Neural cell (in vitro differentiated cells): ENCODE data around the gene CMYA5. TPM values are rescaled to one million over a fixed set of nuclear protein-coding genes. Genes with fewer than 3 reads are reported as not detected.
"Not testable (repeated sequence)": the region's sequence is repeated elsewhere in the genome, so short reads cannot be mapped to it uniquely, and the experiment has no call there.

Experiments used
- H2AFZ ChIP-seq: fragments of 200-600, 300-800 bp; sonication (generic), shearing (Covaris generic); 2 replicates; pipeline ENCODE4 v1.6.0; 2014; ENCODE audit warnings: low read depth, mild to moderate bottlenecking, antibody characterized with exemption, low read length, moderate library complexity
- H3F3A ChIP-seq: fragments of 200-600 bp; shearing (Covaris generic); 2 replicates; pipeline ENCODE4 v1.6.1; 2016; ENCODE audit warnings: mild to moderate bottlenecking, moderate library complexity, mixed read lengths, antibody characterized with exemption, low read length; ENCODE audit not compliant: insufficient read depth, poor library complexity, severe bottlenecking
- H3K27ac ChIP-seq: fragments of 200-600, 300-800 bp; sonication (generic), shearing (Covaris generic); 2 replicates; pipeline ENCODE4 v1.5.1; 2014; ENCODE audit warnings: mild to moderate bottlenecking, low read length, moderate library complexity
- H3K27me3 ChIP-seq: fragments of 300-800, 200-600 bp; sonication (generic), shearing (Covaris generic); 2 replicates; pipeline ENCODE4 v1.6.0; 2014; ENCODE audit warnings: mild to moderate bottlenecking, low read depth, low read length, moderate library complexity; ENCODE audit not compliant: insufficient read depth
- H3K36me3 ChIP-seq: fragments of 300-800, 200-600 bp; sonication (generic), shearing (Covaris generic); 2 replicates; pipeline ENCODE4 v1.5.1; 2014; ENCODE audit warnings: mild to moderate bottlenecking, antibody characterized with exemption, low read length, moderate library complexity; ENCODE audit not compliant: insufficient read depth
- H3K4me2 ChIP-seq: fragments of 300-800, 200-600 bp; sonication (generic), shearing (Covaris generic); 2 replicates; pipeline ENCODE4 v1.6.0; 2014; ENCODE audit warnings: mild to moderate bottlenecking, low read length
- H3K4me3 ChIP-seq: fragments of 300-800, 200-600 bp; sonication (generic), shearing (Covaris generic); 2 replicates; pipeline ENCODE4 v1.5.1; 2014; ENCODE audit warnings: mild to moderate bottlenecking, low read length, moderate library complexity
- H3K79me2 ChIP-seq: fragments of 200-600 bp; shearing (Covaris generic); replicated peaks from 2 replicates; pipeline ENCODE4 v1.6.0; 2014; ENCODE audit warnings: mild to moderate bottlenecking, low read length, moderate library complexity; ENCODE audit not compliant: insufficient read depth
- H3K9ac ChIP-seq: fragments of 300-800, 200-600 bp; sonication (generic), shearing (Covaris generic); 2 replicates; pipeline ENCODE4 v1.6.1; 2016; ENCODE audit warnings: mild to moderate bottlenecking, low read length, mixed read lengths
- H3K9me2 ChIP-seq: fragments of 200-600 bp; shearing (Covaris generic); 2 replicates; pipeline ENCODE4 v1.6.1; 2016; ENCODE audit warnings: mild to moderate bottlenecking, low read length, mixed read lengths; ENCODE audit not compliant: insufficient read depth
- H3K9me3 ChIP-seq: fragments of 200-600, 300-800 bp; sonication (generic), shearing (Covaris generic); 2 replicates; pipeline ENCODE4 v1.6.1; 2016; ENCODE audit warnings: mild to moderate bottlenecking, mixed run types, low read length, moderate library complexity, mixed read lengths
- H4K20me1 ChIP-seq: fragments of 200-600 bp; shearing (Covaris generic); 2 replicates; pipeline ENCODE4 v1.6.1; 2016; ENCODE audit warnings: mild to moderate bottlenecking, mixed run types; ENCODE audit not compliant: insufficient read depth
- EP300 ChIP-seq: fragments of 450-650 bp; conservative IDR thresholded peaks from 2 replicates; pipeline ENCODE4 v1.6.1; 2014; ENCODE audit warnings: antibody characterized with exemption, mild to moderate bottlenecking, moderate library complexity; ENCODE audit not compliant: poor library complexity, severe bottlenecking
- EZH2 ChIP-seq: fragments of 200-600, 300-800 bp; shearing (Covaris generic), sonication (generic); IDR thresholded peaks from 2 replicates; pipeline ENCODE4 v1.6.1; 2014; ENCODE audit warnings: antibody characterized with exemption, low read length, borderline replicate concordance, mild to moderate bottlenecking; ENCODE audit not compliant: insufficient read depth, poor library complexity, severe bottlenecking
- MXI1 ChIP-seq: fragments of 450-650 bp; conservative IDR thresholded peaks from 2 replicates; pipeline ENCODE4 v1.6.1; 2014; ENCODE audit warnings: antibody characterized with exemption, mild to moderate bottlenecking; ENCODE audit not compliant: poor library complexity, severe bottlenecking
- POLR2AphosphoS5 ChIP-seq: IDR thresholded peaks from 2 replicates; pipeline ENCODE4 v1.6.1; 2012
- RAD21 ChIP-seq: fragments of 450-650 bp; conservative IDR thresholded peaks from 2 replicates; pipeline ENCODE4 v1.6.1; 2014; ENCODE audit warnings: antibody characterized with exemption, mild to moderate bottlenecking, moderate library complexity
- SMC3 ChIP-seq: fragments of 450-650 bp; conservative IDR thresholded peaks from 2 replicates; pipeline ENCODE4 v1.6.1; 2014; ENCODE audit warnings: antibody characterized with exemption, mild to moderate bottlenecking, moderate library complexity; ENCODE audit not compliant: poor library complexity
- TAF1 ChIP-seq: IDR thresholded peaks from 2 replicates; pipeline ENCODE4 v1.6.1; 2012; ENCODE audit warnings: low read depth
- polyA plus RNA-seq: library from polyadenylated mRNA; depleted of rRNA; stranded (reverse); fragments of >200 nt; gene quantifications from 2 replicates; pipeline ENCODE4 v1.2.3, GENCODE V29; 2014
- TF ChIP-seq, protein P1 (sequence below): fragments of 450-650 bp; IDR thresholded peaks from 2 replicates; pipeline ENCODE4 v1.5.1; 2014; ENCODE audit warnings: antibody characterized with exemption, mild to moderate bottlenecking, moderate library complexity; ENCODE audit not compliant: poor library complexity, severe bottlenecking
- TF ChIP-seq, protein P2 (sequence below): IDR thresholded peaks from 2 replicates; pipeline ENCODE4 v1.6.1; 2012; ENCODE audit warnings: borderline replicate concordance

Gene CMYA5
- polyA plus RNA-seq, 1 donor from 2014 or later: 0.30 TPM

DNA sequence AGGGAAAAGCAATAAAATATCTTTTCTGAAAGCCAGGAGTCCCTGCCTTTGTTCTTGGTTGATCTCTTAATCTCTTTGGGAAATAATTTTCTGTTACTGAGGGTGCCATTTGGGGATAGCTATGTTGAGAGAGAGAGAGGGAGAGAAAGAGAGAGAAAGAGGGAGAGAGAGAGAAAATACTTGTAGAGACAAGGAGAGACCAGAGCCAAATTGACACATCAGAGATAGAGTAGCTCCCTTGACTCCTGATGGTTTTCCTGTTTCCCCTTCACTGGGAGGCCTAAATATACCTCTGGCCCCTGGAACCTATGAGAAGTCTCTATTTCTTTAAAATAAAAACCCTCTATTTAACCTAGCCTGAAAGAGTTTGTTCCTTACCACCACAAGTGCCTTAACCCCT, 14.9 kb downstream of the CMYA5 start:
- Histone ChIP-seq H3K27ac (no peak overlapping the region), H3K36me3 (no peaks in the 10 kb centered on the region), H3F3A (no peaks in the 10 kb centered on the region), H3K4me2 (no peak overlapping the region), H4K20me1 (no peaks in the 10 kb centered on the region), H3K4me3 (no peak overlapping the region), H3K9me2 (no peaks in the 10 kb centered on the region), H3K9me3 (no peaks in the 10 kb centered on the region), H2AFZ (no peak overlapping the region), H3K9ac (no peak overlapping the region), H3K79me2 (no peaks in the 10 kb centered on the region), H3K27me3 (no peaks in the 10 kb centered on the region)
- TF ChIP-seq, protein P1, sequence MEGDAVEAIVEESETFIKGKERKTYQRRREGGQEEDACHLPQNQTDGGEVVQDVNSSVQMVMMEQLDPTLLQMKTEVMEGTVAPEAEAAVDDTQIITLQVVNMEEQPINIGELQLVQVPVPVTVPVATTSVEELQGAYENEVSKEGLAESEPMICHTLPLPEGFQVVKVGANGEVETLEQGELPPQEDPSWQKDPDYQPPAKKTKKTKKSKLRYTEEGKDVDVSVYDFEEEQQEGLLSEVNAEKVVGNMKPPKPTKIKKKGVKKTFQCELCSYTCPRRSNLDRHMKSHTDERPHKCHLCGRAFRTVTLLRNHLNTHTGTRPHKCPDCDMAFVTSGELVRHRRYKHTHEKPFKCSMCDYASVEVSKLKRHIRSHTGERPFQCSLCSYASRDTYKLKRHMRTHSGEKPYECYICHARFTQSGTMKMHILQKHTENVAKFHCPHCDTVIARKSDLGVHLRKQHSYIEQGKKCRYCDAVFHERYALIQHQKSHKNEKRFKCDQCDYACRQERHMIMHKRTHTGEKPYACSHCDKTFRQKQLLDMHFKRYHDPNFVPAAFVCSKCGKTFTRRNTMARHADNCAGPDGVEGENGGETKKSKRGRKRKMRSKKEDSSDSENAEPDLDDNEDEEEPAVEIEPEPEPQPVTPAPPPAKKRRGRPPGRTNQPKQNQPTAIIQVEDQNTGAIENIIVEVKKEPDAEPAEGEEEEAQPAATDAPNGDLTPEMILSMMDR: no peak
- TF ChIP-seq RAD21 (no peak), SMC3 (no peak), EP300 (no peak)

DNA sequence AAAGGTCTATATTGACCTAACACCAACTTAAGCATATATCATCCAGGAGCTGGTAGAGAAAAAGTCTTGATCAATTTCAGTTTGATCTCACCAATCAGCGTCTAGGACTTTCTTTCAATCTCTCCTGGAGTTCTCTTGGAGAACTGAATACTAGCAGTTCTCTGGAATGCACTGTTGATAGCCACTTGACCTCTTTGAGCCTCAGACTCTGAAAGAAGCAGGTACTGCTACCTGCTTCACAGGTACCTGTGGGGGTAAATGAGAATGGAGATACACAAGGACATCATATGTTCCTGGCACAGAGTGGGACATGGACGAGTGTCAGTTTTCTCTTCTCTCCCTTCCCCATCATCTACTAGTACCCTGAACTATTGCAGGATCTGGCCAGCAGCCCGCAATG, 16.0 kb downstream of the CMYA5 start:
- no peak overlapping the region for H3K9ac ChIP-seq
- no peak overlapping the region for H3K27ac ChIP-seq
- H3K4me3 ChIP-seq: no peak overlapping the region
- no peaks in the 10 kb centered on the region for H3K36me3 ChIP-seq
- H4K20me1 ChIP-seq: no peaks in the 10 kb centered on the region
- TF ChIP-seq RAD21 (no peak), POLR2AphosphoS5 (no peak), TAF1 (no peak), EZH2 (no peak), SMC3 (no peak), MXI1 (no peak), EP300 (no peak)
- TF ChIP-seq, protein P1: no peak
- TF ChIP-seq, protein P2, sequence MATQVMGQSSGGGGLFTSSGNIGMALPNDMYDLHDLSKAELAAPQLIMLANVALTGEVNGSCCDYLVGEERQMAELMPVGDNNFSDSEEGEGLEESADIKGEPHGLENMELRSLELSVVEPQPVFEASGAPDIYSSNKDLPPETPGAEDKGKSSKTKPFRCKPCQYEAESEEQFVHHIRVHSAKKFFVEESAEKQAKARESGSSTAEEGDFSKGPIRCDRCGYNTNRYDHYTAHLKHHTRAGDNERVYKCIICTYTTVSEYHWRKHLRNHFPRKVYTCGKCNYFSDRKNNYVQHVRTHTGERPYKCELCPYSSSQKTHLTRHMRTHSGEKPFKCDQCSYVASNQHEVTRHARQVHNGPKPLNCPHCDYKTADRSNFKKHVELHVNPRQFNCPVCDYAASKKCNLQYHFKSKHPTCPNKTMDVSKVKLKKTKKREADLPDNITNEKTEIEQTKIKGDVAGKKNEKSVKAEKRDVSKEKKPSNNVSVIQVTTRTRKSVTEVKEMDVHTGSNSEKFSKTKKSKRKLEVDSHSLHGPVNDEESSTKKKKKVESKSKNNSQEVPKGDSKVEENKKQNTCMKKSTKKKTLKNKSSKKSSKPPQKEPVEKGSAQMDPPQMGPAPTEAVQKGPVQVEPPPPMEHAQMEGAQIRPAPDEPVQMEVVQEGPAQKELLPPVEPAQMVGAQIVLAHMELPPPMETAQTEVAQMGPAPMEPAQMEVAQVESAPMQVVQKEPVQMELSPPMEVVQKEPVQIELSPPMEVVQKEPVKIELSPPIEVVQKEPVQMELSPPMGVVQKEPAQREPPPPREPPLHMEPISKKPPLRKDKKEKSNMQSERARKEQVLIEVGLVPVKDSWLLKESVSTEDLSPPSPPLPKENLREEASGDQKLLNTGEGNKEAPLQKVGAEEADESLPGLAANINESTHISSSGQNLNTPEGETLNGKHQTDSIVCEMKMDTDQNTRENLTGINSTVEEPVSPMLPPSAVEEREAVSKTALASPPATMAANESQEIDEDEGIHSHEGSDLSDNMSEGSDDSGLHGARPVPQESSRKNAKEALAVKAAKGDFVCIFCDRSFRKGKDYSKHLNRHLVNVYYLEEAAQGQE: no peak
- no peak overlapping the region for H2AFZ ChIP-seq
- no peaks in the 10 kb centered on the region for H3F3A ChIP-seq
- H3K9me2 ChIP-seq: no peaks in the 10 kb centered on the region
- H3K9me3 ChIP-seq: no peaks in the 10 kb centered on the region
- no peak overlapping the region for H3K4me2 ChIP-seq
- H3K79me2 ChIP-seq: no peaks in the 10 kb centered on the region
- H3K27me3 ChIP-seq: no peaks in the 10 kb centered on the region

DNA sequence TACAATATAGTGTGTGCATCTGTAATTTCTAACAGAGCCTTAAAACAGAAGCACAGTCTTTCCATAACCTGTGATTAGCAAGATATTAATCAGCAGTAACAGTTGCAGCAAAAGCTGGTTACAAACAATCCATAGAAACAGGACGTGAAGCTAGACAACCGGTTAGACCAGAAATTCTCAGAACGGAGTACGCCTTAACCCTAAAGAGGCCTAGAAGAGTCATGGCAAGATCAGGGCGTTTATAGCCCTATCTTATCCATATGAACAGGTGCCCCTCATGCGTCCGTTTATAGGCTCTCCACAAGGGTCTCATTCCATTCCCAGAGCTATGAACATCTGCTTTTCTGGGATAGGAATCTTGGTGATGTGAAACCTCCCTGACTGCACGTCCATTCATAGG, 16.7 kb downstream of the CMYA5 start:
- not testable (repeated sequence) for H4K20me1 ChIP-seq, H3K4me3 ChIP-seq, H3K79me2 ChIP-seq, H3K9me2 ChIP-seq, H3K27ac ChIP-seq, H3K9me3 ChIP-seq, H3K9ac ChIP-seq, H2AFZ ChIP-seq, H3K4me2 ChIP-seq, H3K27me3 ChIP-seq, H3K36me3 ChIP-seq, H3F3A ChIP-seq
